Iris pigment epithelial cell (primary cell): ENCODE measurements around the gene SCYGR6.
A peak's percentile ranks its signal among the peaks of the same experiment; 100 is the strongest.

ENCODE experiments used
- DNase-seq: peaks from one replicate; pipeline ENCODE4 v3.0.0-alpha.2; 2011; ENCODE audit warnings: low read depth

Gene SCYGR6

GRCh38 chr2:227713291-227713690 lies 11.3 kb downstream of the SCYGR6 start:
- DNase-seq = no peak

DNA sequence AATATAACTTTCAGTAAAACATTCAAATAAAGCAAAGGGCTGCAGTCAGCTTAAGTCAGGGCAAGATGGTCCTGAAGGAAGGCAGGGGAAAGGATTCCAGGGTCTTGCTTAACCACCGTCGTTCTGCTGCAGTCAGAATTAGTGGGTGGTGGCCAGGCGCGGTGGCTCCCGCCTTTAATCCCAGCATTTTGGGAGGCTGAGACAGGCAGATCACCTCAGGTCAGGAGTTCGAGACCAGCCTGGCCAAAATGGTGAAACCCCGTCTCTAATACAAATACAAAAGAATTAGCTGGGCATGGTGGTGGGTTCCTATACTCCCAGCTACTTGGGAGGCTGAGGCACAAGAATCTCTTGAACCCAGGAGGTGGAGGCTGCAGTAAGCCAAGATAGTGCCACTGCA lies 13.6 kb downstream of the SCYGR6 start:
- DNase-seq = no peak

GRCh38 chr2:227707390-227707789 lies 17.2 kb downstream of the SCYGR6 start:
- no peak for DNase-seq

GRCh38 chr2:227706859-227707258 lies 17.7 kb downstream of the SCYGR6 start:
- DNase-seq = no peak

DNA sequence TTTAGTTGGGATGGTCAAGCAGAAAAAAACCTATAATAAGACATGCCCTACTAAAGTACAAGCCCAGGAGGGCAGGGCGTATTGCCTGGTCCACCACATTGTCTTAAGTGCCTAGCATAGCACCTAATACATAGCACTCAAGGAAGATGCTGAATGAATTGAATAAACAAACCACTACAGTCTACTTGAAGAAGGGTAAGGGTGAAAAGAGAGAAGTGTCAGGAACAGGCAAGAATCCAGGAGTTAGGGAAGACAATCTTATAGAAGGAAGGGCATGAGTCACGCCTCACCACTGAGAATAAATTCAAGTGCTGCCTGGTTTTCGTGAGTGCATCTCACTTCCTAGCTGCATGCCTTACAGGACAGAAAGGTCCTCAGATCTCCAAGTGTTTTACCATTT lies 20.6 kb downstream of the SCYGR6 start:
- DNase-seq = peak; percentile 66

DNA sequence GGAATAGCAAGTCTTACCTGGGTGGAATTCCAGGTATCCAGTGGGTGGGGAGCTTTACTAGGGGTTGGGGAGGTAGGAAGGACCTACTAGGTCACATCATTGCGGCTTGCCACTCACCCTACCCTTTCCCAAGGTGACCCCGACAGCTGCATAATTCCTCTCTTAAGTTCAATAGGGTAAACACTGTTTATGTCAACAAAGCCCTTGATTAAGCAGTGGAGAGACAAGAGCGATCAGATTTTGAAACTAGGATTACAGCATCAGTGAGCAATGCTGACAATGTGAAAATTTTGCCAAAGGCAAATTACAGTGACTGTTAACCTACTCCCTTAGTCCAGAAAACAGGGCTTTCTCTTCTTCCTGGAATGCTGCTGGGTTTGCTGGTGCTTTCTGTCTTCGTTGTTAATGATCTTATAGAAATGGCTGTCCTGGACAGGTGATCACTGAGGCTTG lies 21.3 kb downstream of the SCYGR6 start:
- DNase-seq = peak; percentile 71

DNA sequence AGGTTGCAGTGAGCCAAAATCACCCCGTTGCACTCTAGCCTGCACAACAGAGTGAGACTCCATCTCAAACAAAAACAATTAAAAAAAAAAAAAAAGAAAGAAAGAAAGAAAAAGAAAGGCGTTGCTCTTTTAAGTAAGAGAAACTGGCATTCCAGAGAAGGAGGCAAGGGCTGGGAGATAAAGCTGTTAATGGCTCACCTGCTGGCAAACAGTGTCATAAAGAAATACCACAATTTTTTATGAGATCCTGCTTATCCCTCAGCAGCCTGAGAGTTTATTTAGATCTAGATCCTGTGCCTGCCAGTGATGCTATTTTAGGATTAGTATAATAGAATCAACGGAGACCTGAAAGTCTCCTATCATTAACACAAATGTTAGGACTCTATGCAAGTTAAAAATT lies 23.0 kb downstream of the SCYGR6 start:
- no peak for DNase-seq

GRCh38 chr2:227696990-227697679 lies 27.4 kb downstream of the SCYGR6 start:
- peak; percentile 18 for DNase-seq

GRCh38 chr2:227687189-227687588 lies 37.4 kb downstream of the SCYGR6 start:
- no peak for DNase-seq

GRCh38 chr2:227684258-227684657 lies 40.3 kb downstream of the SCYGR6 start:
- no peak for DNase-seq

DNA sequence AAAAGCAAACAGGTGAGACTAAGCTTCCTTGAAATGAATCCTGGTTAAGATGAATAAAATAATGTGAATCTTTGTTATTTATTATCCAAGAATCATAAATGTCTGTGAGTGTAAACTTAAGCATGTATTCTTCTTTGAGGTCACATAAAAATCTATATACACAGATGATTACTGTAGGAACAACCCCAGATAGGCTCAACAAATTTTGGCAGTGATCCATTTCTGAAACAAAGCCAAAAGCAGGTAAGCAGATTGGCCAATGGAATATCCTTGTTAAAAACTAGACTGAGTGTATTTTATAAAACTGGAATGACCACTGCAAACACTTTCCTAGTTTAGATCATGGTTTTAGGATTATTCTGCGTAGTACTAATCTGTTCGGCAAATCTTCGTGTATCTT lies 46.6 kb downstream of the SCYGR6 start:
- no peak for DNase-seq

GRCh38 chr2:227674485-227674884 lies 50.1 kb downstream of the SCYGR6 start:
- no peak for DNase-seq
